Esophagus muscularis mucosa (tissue), 4 donors: ENCODE measurements around the gene DGCR2.

Experiments used
- EP300 ChIP-seq: sonication (generic); formaldehyde crosslinking; IDR thresholded peaks from one replicate; pipeline ENCODE4 v1.6.1; 2017; ENCODE audit warnings: antibody characterized with exemption
- POLR2A ChIP-seq: fragments of 450-650 bp; IDR thresholded peaks from one replicate; pipeline ENCODE4 v1.6.1; 2017; ENCODE audit warnings: antibody characterized with exemption, moderate library complexity, mild to moderate bottlenecking, low read depth
- POLR2AphosphoS5 ChIP-seq, 2 donors: sonication (generic); formaldehyde crosslinking; IDR thresholded peaks; one replicate each; pipeline ENCODE4 v1.6.1; 2017; ENCODE audit warnings: antibody characterized with exemption in 2 of 2
- TF ChIP-seq, protein P1 (sequence below), 3 experiments: fragments of 200-600 bp in 2 of 3; fragments of 450-650 bp in 1 of 3; sonication (generic) in 2 of 3; IDR thresholded peaks; one replicate each; pipeline ENCODE4 v1.5.1; 2017 to 2019; ENCODE audit warnings: antibody characterized with exemption in 3 of 3, mild to moderate bottlenecking in 2 of 3, moderate library complexity in 1 of 3

GRCh38 chr22:19036229-19036522 lies 86.0 kb downstream of the DGCR2 start:
- TF ChIP-seq, protein P1, sequence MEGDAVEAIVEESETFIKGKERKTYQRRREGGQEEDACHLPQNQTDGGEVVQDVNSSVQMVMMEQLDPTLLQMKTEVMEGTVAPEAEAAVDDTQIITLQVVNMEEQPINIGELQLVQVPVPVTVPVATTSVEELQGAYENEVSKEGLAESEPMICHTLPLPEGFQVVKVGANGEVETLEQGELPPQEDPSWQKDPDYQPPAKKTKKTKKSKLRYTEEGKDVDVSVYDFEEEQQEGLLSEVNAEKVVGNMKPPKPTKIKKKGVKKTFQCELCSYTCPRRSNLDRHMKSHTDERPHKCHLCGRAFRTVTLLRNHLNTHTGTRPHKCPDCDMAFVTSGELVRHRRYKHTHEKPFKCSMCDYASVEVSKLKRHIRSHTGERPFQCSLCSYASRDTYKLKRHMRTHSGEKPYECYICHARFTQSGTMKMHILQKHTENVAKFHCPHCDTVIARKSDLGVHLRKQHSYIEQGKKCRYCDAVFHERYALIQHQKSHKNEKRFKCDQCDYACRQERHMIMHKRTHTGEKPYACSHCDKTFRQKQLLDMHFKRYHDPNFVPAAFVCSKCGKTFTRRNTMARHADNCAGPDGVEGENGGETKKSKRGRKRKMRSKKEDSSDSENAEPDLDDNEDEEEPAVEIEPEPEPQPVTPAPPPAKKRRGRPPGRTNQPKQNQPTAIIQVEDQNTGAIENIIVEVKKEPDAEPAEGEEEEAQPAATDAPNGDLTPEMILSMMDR (IDR thresholded peaks at IDR 0.05): no peak
- TF ChIP-seq POLR2A (no peak), POLR2AphosphoS5 (IDR thresholded peaks at IDR 0.05) (no peak), EP300 (no peak)
